NCI-H345 treated with DMSO at 0.1 percent for 48 hours (cell line): ENCODE measurements around the gene KAT6B.
A peak's percentile ranks its signal among the peaks of the same experiment; 100 is the strongest.

ENCODE experiments used
- DNase-seq: peaks from one replicate; lab custom pipeline; 2025; ENCODE audit not compliant: unreplicated experiment; lab: John Stamatoyannopoulos, UW

The KAT6B gene

GRCh38 chr10:74981831-74982633 is 155.6 kb downstream of the KAT6B start:
- no peak for DNase-seq

GRCh38 chr10:74982634-74982982 is 156.2 kb downstream of the KAT6B start:
- no peak for DNase-seq

- no peak for DNase-seq
Observed at GRCh38 chr10:74983383-74983782, 157.0 kb downstream of the KAT6B start.

- DNase-seq = no peak
Observed at GRCh38 chr10:74987339-74988053, 161.1 kb downstream of the KAT6B start.

GRCh38 chr10:74988054-74988775 is 161.8 kb downstream of the KAT6B start:
- no peak for DNase-seq

- peak; percentile 14 for DNase-seq
Observed at GRCh38 chr10:74988832-74989561, 162.6 kb downstream of the KAT6B start.

GRCh38 chr10:74991435-74991834 is 165.0 kb downstream of the KAT6B start:
- no peak for DNase-seq

- no peak for DNase-seq
Observed at GRCh38 chr10:74992068-74992467, 165.7 kb downstream of the KAT6B start.

- no peak for DNase-seq
Observed at GRCh38 chr10:74993649-74994048, 167.2 kb downstream of the KAT6B start.

GRCh38 chr10:74994854-74995253 is 168.5 kb downstream of the KAT6B start:
- peak; percentile 6 for DNase-seq

- DNase-seq = no peak
Observed at GRCh38 chr10:74995806-74996205, 169.4 kb downstream of the KAT6B start.

GRCh38 chr10:74997163-74997562 is 170.8 kb downstream of the KAT6B start:
- DNase-seq = no peak

- no peak for DNase-seq
Observed at GRCh38 chr10:75000748-75001321, 174.4 kb downstream of the KAT6B start.

- no peak for DNase-seq
Observed at GRCh38 chr10:75001715-75002350, 175.4 kb downstream of the KAT6B start.

GRCh38 chr10:75002351-75002725 is 175.9 kb downstream of the KAT6B start:
- no peak for DNase-seq

GRCh38 chr10:75002967-75003594 is 176.7 kb downstream of the KAT6B start:
- no peak for DNase-seq

- DNase-seq = no peak
Observed at GRCh38 chr10:75003891-75004290, 177.5 kb downstream of the KAT6B start.

GRCh38 chr10:75007646-75008045 is 181.2 kb downstream of the KAT6B start:
- no peak for DNase-seq

GRCh38 chr10:75008952-75009351 is 182.6 kb downstream of the KAT6B start:
- no peak for DNase-seq

GRCh38 chr10:75009426-75009825 is 183.0 kb downstream of the KAT6B start:
- no peak for DNase-seq
